Panc1 (cell line): ENCODE results near the gene MGMT. TPM values are rescaled to one million over a fixed set of nuclear protein-coding genes. Genes with fewer than 3 reads are reported as not detected.

ENCODE experiments used
- ATAC-seq: fragments of 200-7000 bp; cut with Tn5 transposase; 2 replicates; pipeline ENCODE4 v1.9.1; 2020; ENCODE audit warnings: mild to moderate bottlenecking, moderate library complexity
- BruUV-seq: library from RNA; stranded (reverse); fragments of 400-500 nt; replicated peaks from 2 replicates; lab custom pipeline; 2021; lab: Mats Ljungman, UMichigan
- CTCF ChIA-PET: fragments of 300-600 bp; sonication (Branson Sonifier 250); formaldehyde crosslinking; loops from one replicate; lab custom pipeline; 2022; ENCODE audit warnings: antibody characterized with exemption; lab: Charles Lee
- POLR2A ChIA-PET: fragments of 300-600 bp; sonication (Branson Sonifier 250); formaldehyde crosslinking; loops from one replicate; lab custom pipeline; 2022; ENCODE audit warnings: antibody characterized with exemption; lab: Charles Lee
- DNase-seq: peaks from one replicate; pipeline ENCODE4 v3.0.0-alpha.2; 2010; ENCODE audit warnings: low read depth, low spot score
- H3K27ac ChIP-seq: 2 replicates; pipeline ENCODE4 v1.5.1; 2011; ENCODE audit warnings: mild to moderate bottlenecking, low read length, inconsistent platforms
- H3K27me3 ChIP-seq: fragments of 200-500 bp; sonication (Bioruptor generic); 2 replicates; pipeline ENCODE4 v1.6.0; 2014; ENCODE audit warnings: low read length, inconsistent platforms; ENCODE audit not compliant: control insufficient read depth, insufficient read depth
- H3K36me3 ChIP-seq: fragments of 200-500 bp; sonication (Bioruptor generic); 2 replicates; pipeline ENCODE4 v1.5.1; 2014; ENCODE audit warnings: inconsistent platforms, mild to moderate bottlenecking, low read length, moderate library complexity; ENCODE audit not compliant: control insufficient read depth, insufficient read depth
- H3K4me1 ChIP-seq: 2 replicates; pipeline ENCODE4 v1.5.1; 2011; ENCODE audit warnings: inconsistent platforms, mild to moderate bottlenecking, low read length, moderate library complexity; ENCODE audit not compliant: control insufficient read depth, insufficient read depth
- H3K4me3 ChIP-seq, 2 experiments: 2 replicates each; pipeline ENCODE4 v1.5.1; 2011 to 2012; ENCODE audit warnings: low read depth in 2 of 2, low read length in 2 of 2, mild to moderate bottlenecking in 2 of 2, inconsistent platforms in 1 of 2, moderate library complexity in 1 of 2
- H3K9me3 ChIP-seq: fragments of 200-500 bp; sonication (Bioruptor generic); 2 replicates; pipeline ENCODE4 v1.5.1; 2014; ENCODE audit warnings: low read depth, mild to moderate bottlenecking, inconsistent platforms, low read length, moderate library complexity; ENCODE audit not compliant: control insufficient read depth, insufficient read depth
- CTCF ChIP-seq: fragments of 450-650 bp; IDR thresholded peaks from 2 replicates; pipeline ENCODE4 v1.5.1; 2017; ENCODE audit warnings: mild to moderate bottlenecking
- POLR2AphosphoS5 ChIP-seq: IDR thresholded peaks from 2 replicates; pipeline ENCODE4 v1.6.1; 2012; ENCODE audit warnings: mild to moderate bottlenecking, low read depth, low read length, moderate library complexity
- REST ChIP-seq, 2 experiments: IDR thresholded peaks; 2 replicates each; pipeline ENCODE4 v1.6.1; 2011 to 2012; ENCODE audit warnings: low read depth in 2 of 2, control low read depth in 1 of 2, low read length in 1 of 2, mild to moderate bottlenecking in 1 of 2, moderate library complexity in 1 of 2; ENCODE audit not compliant: insufficient read depth in 1 of 2
- SIN3A ChIP-seq: IDR thresholded peaks from 2 replicates; pipeline ENCODE4 v1.6.1; 2012; ENCODE audit warnings: low read depth, mild to moderate bottlenecking, low read length, moderate library complexity, borderline replicate concordance; ENCODE audit not compliant: insufficient read depth
- TCF7L2 ChIP-seq: IDR thresholded peaks from 2 replicates; pipeline ENCODE4 v1.6.1; 2011; ENCODE audit warnings: mild to moderate bottlenecking, low read depth, low read length, inconsistent platforms
- in situ Hi-C: cut with HindIII; loops from 2 replicates; pipeline ENCODE4 v1.10.0; 2016; ENCODE audit warnings: low sequenced_read_pairs, low pct_unique_long_range_greater_than_20kb
- intact Hi-C: fragments of 100-400 bp; cut with micrococcal nuclease; formaldehyde crosslinking; loops from one replicate; pipeline ENCODE4 v1.10.0; 2022; ENCODE audit not compliant: unreplicated experiment
- total RNA-seq: library from RNA; stranded (reverse); gene quantifications from one replicate; pipeline ENCODE4 v1.2.1, GENCODE V29; 2021; ENCODE audit not compliant: unreplicated experiment

MGMT gene
- total RNA-seq, 1 experiment from 2014 or later = 27.3 TPM

- TF ChIP-seq POLR2AphosphoS5 (no peak), TCF7L2 (no peak)
- POLR2A ChIA-PET = interaction anchor here (0.6 kb wide), 1 partner anchor 274 kb away, joined by 6 read pairs; no protein-coding TSS in a partner anchor
- Histone ChIP-seq H3K4me3 (no peak overlapping the region), H3K27ac (no peak overlapping the region), H3K27me3 (no peaks in the 10 kb centered on the region), H3K4me1 (no peaks in the 10 kb centered on the region), H3K36me3 (no peaks in the 10 kb centered on the region), H3K9me3 (no peaks in the 10 kb centered on the region)
- no peak for ATAC-seq
- intact Hi-C loops (no loop called here), in situ Hi-C loops (no loop called here)
- DNase-seq = no peak
- CTCF ChIA-PET = no interaction called here
- BruUV-seq = no TSS peak
Measured at GRCh38 chr10:129766611-129767550, 299.8 kb downstream of the MGMT start.

- in situ Hi-C loops (no loop called here), intact Hi-C loops (no loop called here)
- BruUV-seq = no TSS peak
- Histone ChIP-seq H3K27ac (no peak overlapping the region), H3K9me3 (no peaks in the 10 kb centered on the region), H3K27me3 (no peaks in the 10 kb centered on the region), H3K4me1 (no peaks in the 10 kb centered on the region), H3K36me3 (no peaks in the 10 kb centered on the region), H3K4me3 (no peak overlapping the region)
- POLR2A ChIA-PET = no interaction called here
- no peak for ATAC-seq
- TF ChIP-seq SIN3A (no peak), CTCF (no peak), TCF7L2 (no peak), POLR2AphosphoS5 (no peak), REST (IDR thresholded peaks at IDR 0.05; ENCODE audit: insufficient read depth in 1 of 2, low read depth in 2 of 2, low read length in 1 of 2) (no peak)
- CTCF ChIA-PET = no interaction called here
- no peak for DNase-seq
Measured at GRCh38 chr10:129767751-129768150, 300.7 kb downstream of the MGMT start.
